ENCODE measurements around the gene LYRM7.

The LYRM7 gene

DNA sequence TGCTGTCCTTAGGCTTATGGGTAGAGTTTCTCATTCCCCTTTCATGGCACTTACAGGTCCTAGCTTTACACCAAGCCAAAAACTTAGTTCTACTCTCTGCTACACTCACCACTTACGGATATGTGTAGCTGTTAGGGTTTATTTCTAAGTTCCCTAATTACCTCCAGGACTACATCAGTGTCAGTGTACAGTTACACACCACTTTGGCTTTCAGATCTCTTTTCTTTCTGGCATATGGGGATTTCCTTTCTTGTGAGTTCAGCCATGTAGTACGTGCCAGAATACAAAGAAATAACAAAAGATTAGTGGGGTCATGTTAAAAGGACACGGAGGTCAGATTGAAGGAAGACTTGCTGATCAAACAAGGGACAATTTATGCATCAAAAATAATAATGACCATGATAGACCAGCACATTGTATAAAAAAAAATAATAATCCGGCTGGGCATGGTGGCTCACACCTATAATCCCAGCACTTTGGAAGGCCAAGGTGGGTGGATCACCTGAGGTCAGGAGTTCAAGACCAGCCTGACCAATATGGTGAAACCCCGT is 41.8 kb downstream of the LYRM7 start:
- ChIA-PET POLR2A (interaction anchor here (1.3 to 2.0 kb wide), 2 partner anchors 10 to 52 kb away, joined by 5 to 6 read pairs; partner anchors contain the start of gene CDC42SE2), CTCF (interaction anchor here (0.7 to 1.4 kb wide), 5 partner anchors 11 to 169 kb away, joined by 3 to 4 read pairs (median 3); no protein-coding TSS in a partner anchor)
- TF ChIP-seq, protein P1, sequence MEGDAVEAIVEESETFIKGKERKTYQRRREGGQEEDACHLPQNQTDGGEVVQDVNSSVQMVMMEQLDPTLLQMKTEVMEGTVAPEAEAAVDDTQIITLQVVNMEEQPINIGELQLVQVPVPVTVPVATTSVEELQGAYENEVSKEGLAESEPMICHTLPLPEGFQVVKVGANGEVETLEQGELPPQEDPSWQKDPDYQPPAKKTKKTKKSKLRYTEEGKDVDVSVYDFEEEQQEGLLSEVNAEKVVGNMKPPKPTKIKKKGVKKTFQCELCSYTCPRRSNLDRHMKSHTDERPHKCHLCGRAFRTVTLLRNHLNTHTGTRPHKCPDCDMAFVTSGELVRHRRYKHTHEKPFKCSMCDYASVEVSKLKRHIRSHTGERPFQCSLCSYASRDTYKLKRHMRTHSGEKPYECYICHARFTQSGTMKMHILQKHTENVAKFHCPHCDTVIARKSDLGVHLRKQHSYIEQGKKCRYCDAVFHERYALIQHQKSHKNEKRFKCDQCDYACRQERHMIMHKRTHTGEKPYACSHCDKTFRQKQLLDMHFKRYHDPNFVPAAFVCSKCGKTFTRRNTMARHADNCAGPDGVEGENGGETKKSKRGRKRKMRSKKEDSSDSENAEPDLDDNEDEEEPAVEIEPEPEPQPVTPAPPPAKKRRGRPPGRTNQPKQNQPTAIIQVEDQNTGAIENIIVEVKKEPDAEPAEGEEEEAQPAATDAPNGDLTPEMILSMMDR (IDR thresholded peaks at IDR 0.05; ENCODE audit: control extremely low read depth, extremely low read depth, low read depth, missing control alignments): no peak
- DNase-seq (ENCODE audit: extremely low spot score): peak; percentile 65

DNA sequence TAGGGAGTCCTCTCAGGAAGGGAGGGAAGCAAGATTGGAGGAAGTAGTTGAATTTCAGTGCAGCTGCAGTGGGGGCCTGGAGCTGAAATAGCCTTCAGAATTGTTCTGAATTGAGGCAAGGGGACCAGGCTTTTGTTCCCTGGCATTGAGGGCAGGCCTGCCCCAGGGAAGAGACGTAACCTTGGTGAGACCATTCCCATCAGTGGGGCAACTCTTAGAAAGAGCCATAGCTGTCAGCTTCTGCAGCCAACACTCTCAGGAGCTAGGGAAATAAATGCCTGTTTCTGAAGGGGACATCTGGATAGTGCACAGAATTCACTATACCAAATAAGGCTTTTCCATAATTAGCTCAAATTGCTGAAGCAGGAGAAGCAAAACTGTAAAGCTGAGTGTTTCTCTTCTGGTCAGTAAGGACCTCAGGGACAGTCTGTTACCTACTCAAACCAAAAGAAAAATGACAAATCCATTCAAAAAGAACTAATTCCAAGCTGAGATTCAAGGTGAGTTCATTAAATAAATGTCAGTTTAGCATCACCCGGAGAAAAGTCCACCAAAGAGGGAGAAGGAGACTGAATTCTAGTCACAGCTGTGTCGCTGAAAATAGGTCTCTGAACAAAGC is 44.0 kb downstream of the LYRM7 start:
- ChIA-PET POLR2A (interaction anchor here (0.5 kb wide), 1 partner anchor 56 kb away, joined by 6 read pairs; no protein-coding TSS in a partner anchor), CTCF (interaction anchor here (1.1 to 3.3 kb wide), 7 partner anchors 9 to 51 kb away, joined by 3 to 19 read pairs (median 4); partner anchors contain the start of gene HINT1)
- TF ChIP-seq, protein P1 (IDR thresholded peaks at IDR 0.05; ENCODE audit: control extremely low read depth, extremely low read depth, low read depth, missing control alignments): no peak
- DNase-seq (ENCODE audit: extremely low spot score): no peak

DNA sequence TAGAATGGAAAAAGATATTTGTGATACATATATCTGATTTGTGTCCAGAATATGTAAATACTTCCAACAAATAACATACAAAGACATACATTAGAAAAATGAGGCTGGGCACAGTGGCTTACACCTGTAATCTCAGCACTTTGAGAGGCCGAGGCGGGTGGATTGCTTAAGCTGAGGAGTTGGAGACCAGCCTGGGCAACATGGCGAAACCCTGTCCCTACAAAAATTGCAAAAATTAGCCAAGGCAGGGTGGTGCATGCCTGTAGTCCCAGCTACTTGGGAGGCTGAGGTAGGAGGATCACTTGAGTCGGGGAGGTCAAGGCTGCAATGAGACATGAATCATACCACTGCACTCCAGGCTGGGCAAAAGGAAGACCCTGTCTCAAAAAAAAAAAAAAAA is 47.0 kb downstream of the LYRM7 start:
- CTCF ChIA-PET: no interaction called here

DNA sequence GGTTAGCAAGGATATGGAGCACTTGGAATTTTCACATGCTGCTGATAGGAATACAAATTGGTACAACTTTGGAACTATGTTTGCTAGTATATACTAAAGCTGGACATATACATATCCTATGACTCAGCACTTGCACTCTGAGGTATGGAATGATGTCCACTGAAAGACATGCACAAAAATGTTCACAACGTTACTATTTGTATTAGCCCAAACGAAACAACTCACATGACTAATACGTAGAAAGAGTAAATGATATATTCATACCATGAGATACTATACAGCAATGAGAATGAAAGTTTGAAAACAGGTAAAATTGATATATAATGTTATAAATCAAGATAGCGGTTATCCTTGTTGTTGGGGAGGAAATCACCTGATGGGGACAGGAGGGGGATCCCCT is 47.6 kb downstream of the LYRM7 start:
- CTCF ChIA-PET: interaction anchor here (1.1 to 1.4 kb wide), 2 partner anchors 10 to 164 kb away, joined by 3 read pairs; no protein-coding TSS in a partner anchor
- POLR2A ChIA-PET: no interaction called here
- TF ChIP-seq, protein P1 (IDR thresholded peaks at IDR 0.05; ENCODE audit: control extremely low read depth, extremely low read depth, low read depth, missing control alignments): no peak
- DNase-seq (ENCODE audit: extremely low spot score): no peak

More for the DNA sequence above, 47.0 kb downstream of the LYRM7 start:
- TF ChIP-seq, protein P1 (IDR thresholded peaks at IDR 0.05; ENCODE audit: control extremely low read depth, extremely low read depth, low read depth, missing control alignments): no peak
- DNase-seq (ENCODE audit: extremely low spot score): no peak
- POLR2A ChIA-PET: no interaction called here

DNA sequence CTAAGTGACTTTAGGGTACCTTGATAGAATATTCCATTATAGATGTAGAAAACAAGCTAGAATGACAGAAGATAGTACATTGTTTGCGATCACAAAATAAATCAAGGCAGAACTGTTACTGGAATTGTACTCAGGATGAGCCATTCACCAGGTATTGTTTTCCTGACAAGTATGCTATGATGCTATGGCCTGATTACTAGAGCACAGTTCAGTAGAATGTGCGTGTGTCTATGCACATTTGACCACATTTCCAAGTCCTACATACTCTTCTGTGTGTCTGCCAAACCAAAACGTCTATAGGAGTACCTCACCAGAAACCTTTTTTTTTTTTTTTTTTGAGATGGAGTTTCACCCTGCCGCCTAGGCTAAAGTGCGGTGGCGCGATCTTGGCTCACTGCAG is 49.8 kb downstream of the LYRM7 start:
- DNase-seq (ENCODE audit: extremely low spot score): no peak
- POLR2A ChIA-PET: interaction anchor here (0.7 to 1.6 kb wide), 2 partner anchors 11 to 856 kb away, joined by 4 to 5 read pairs; no protein-coding TSS in a partner anchor

More for the DNA sequence above, 49.8 kb downstream of the LYRM7 start:
- CTCF ChIA-PET: interaction anchor here (0.9 to 1.8 kb wide), 4 partner anchors 12 to 30 kb away, joined by 3 to 8 read pairs (median 3); no protein-coding TSS in a partner anchor
- TF ChIP-seq, protein P1 (IDR thresholded peaks at IDR 0.05; ENCODE audit: control extremely low read depth, extremely low read depth, low read depth, missing control alignments): no peak

All from GM10248 (cell line).